A549 (cell line): ENCODE results near the gene CBFB. TPM values are rescaled to one million over a fixed set of nuclear protein-coding genes. Genes with fewer than 3 reads are reported as not detected.

Source experiments
- ATAC-seq, 2 experiments: fragments of 200-7000 bp in 1 of 2; fragments of >200 bp in 1 of 2; cut with Nextera tagmentation in 1 of 2; cut with Tn5 transposase in 1 of 2; 3 replicates each; pipeline versions ENCODE4 v1.8.0 to v1.9.1; 2018 to 2020; ENCODE audit warnings: mild to moderate bottlenecking in 1 of 2, moderate library complexity in 1 of 2
- CTCF ChIA-PET: fragments of 300-600 bp; sonication (Branson Sonifier 250); formaldehyde crosslinking; extraction: SDS; loops from one replicate; lab custom pipeline; 2021; ENCODE audit warnings: antibody characterized with exemption, inconsistent platforms; lab: Yijun Ruan, JAX
- POLR2A ChIA-PET: fragments of 350-600 bp; formaldehyde crosslinking; extraction: SDS; loops from one replicate; lab custom pipeline; 2021; ENCODE audit warnings: antibody characterized with exemption, inconsistent platforms; lab: Yijun Ruan, JAX
- DNase-seq, 2 experiments: peaks; one replicate each; pipeline versions ENCODE4 v3.0.0 to v3.0.0-alpha.2; 2011 to 2016; ENCODE audit warnings: low read depth in 1 of 2, low spot score in 1 of 2
- FAIRE-seq: peaks from 2 replicates; lab custom pipeline; 2011; peaks lifted over from hg19 to GRCh38; lab: Jason Lieb, UNC
- H3K27ac ChIP-seq, 2 experiments: fragments of >200 bp; sonication (Bioruptor Twin); formaldehyde crosslinking; 3 replicates each; pipeline ENCODE4 v1.5.1; 2016 to 2017
- H3K4me1 ChIP-seq: fragments of >200 bp; sonication (Bioruptor Twin); formaldehyde crosslinking; 3 replicates; pipeline ENCODE4 v1.6.1; 2016
- H3K4me2 ChIP-seq: fragments of >200 bp; sonication (Bioruptor Twin); formaldehyde crosslinking; 3 replicates; pipeline ENCODE4 v1.6.1; 2016
- H3K4me3 ChIP-seq: fragments of >200 bp; sonication (Bioruptor Twin); formaldehyde crosslinking; 3 replicates; pipeline ENCODE4 v1.5.1; 2016
- H3K9me3 ChIP-seq: fragments of >200 bp; sonication (Bioruptor Twin); formaldehyde crosslinking; 3 replicates; pipeline ENCODE4 v1.6.1; 2016
- BCL3 ChIP-seq: fragments of >200 bp; sonication (Bioruptor Twin); formaldehyde crosslinking; IDR thresholded peaks from 3 replicates; pipeline ENCODE4 v1.6.1; 2016
- CBX2 ChIP-seq: fragments of 200-600 bp; sonication (generic); IDR thresholded peaks from 2 replicates; pipeline ENCODE4 v1.6.1; 2016; ENCODE audit warnings: low read depth, mild to moderate bottlenecking, borderline replicate concordance
- CBX8 ChIP-seq: fragments of 200-600 bp; sonication (generic); IDR thresholded peaks from 2 replicates; pipeline ENCODE4 v1.6.1; 2016
- CTCF ChIP-seq: fragments of >200 bp; sonication (Bioruptor Twin); formaldehyde crosslinking; IDR thresholded peaks from 3 replicates; pipeline ENCODE4 v1.5.1; 2016
- EHF ChIP-seq: fragments of 250-450 bp; sonication (Bioruptor Pico); IDR thresholded peaks from 2 replicates; pipeline ENCODE4 v1.5.0; 2020; ENCODE audit warnings: mild to moderate bottlenecking
- EHMT2 ChIP-seq: fragments of 200-600 bp; sonication (generic); IDR thresholded peaks from 2 replicates; pipeline ENCODE4 v1.6.1; 2016; ENCODE audit warnings: antibody characterized with exemption, low read depth, mild to moderate bottlenecking, moderate library complexity
- HEYL ChIP-seq: fragments of 250-450 bp; sonication (Bioruptor Pico); IDR thresholded peaks from 2 replicates; pipeline ENCODE4 v1.8.0; 2021; ENCODE audit warnings: mild to moderate bottlenecking, moderate library complexity
- HMGXB4 ChIP-seq: fragments of 250-450 bp; sonication (Bioruptor Pico); IDR thresholded peaks from 2 replicates; pipeline ENCODE4 v1.5.0; 2021; ENCODE audit warnings: mild to moderate bottlenecking, moderate library complexity, borderline replicate concordance
- JUN ChIP-seq, 2 experiments: fragments of >200 bp; sonication (Bioruptor Twin); formaldehyde crosslinking; IDR thresholded peaks; 2 replicates in 1 of 2; 3 replicates in 1 of 2; pipeline ENCODE4 v1.6.1; 2016 to 2017
- MAFK ChIP-seq: fragments of 450-650 bp; IDR thresholded peaks from 2 replicates; pipeline ENCODE4 v1.6.1; 2014; ENCODE audit not compliant: partially characterized antibody
- MAZ ChIP-seq: fragments of 150-350 bp; IDR thresholded peaks from 2 replicates; pipeline ENCODE4 v1.6.1; 2014; ENCODE audit warnings: antibody characterized with exemption, low read depth, low read length, borderline replicate concordance
- NFE2L2 ChIP-seq: fragments of 150-350 bp; conservative IDR thresholded peaks from 2 replicates; pipeline ENCODE4 v1.6.1; 2014; ENCODE audit warnings: low read length
- NPAS2 ChIP-seq: fragments of 250-450 bp; sonication (Bioruptor Pico); IDR thresholded peaks from 2 replicates; pipeline ENCODE4 v1.8.0; 2022; ENCODE audit warnings: mild to moderate bottlenecking, moderate library complexity, borderline replicate concordance
- PBX3 ChIP-seq: IDR thresholded peaks from 2 replicates; pipeline ENCODE4 v1.6.1; 2012
- POLR2AphosphoS2 ChIP-seq: conservative IDR thresholded peaks from 2 replicates; pipeline ENCODE4 v1.6.1; 2012; ENCODE audit warnings: low read length, improper control_type of control experiment, inconsistent platforms
- RARB ChIP-seq: fragments of 250-450 bp; sonication (Bioruptor Pico); IDR thresholded peaks from 2 replicates; pipeline ENCODE4 v1.8.0; 2021; ENCODE audit warnings: mild to moderate bottlenecking, moderate library complexity
- SMC3 ChIP-seq: fragments of >200 bp; sonication (Bioruptor Twin); formaldehyde crosslinking; IDR thresholded peaks from 3 replicates; pipeline ENCODE4 v1.6.1; 2018; ENCODE audit warnings: inconsistent platforms
- SREBF2 ChIP-seq: fragments of 450-650 bp; IDR thresholded peaks from 2 replicates; pipeline ENCODE4 v1.6.1; 2014; ENCODE audit warnings: mild to moderate bottlenecking, moderate library complexity
- TFCP2L1 ChIP-seq: fragments of 250-450 bp; sonication (Bioruptor Pico); IDR thresholded peaks from 2 replicates; pipeline ENCODE4 v1.5.0; 2021; ENCODE audit warnings: mild to moderate bottlenecking
- TP53 ChIP-seq: fragments of 250-450 bp; sonication (Bioruptor Pico); IDR thresholded peaks from 2 replicates; pipeline ENCODE4 v1.5.0; 2021; ENCODE audit warnings: mild to moderate bottlenecking, moderate library complexity
- ZC3H11A ChIP-seq: fragments of 450-650 bp; IDR thresholded peaks from 2 replicates; pipeline ENCODE4 v1.6.1; 2014; ENCODE audit warnings: antibody characterized with exemption, mild to moderate bottlenecking
- ZFP36 ChIP-seq: fragments of 450-650 bp; IDR thresholded peaks from 2 replicates; pipeline ENCODE4 v1.6.1; 2014; ENCODE audit warnings: borderline replicate concordance; ENCODE audit not compliant: partially characterized antibody
- WGBS: methylation state at CpG from one replicate; pipeline ENCODE4 v1.1.6; 2017; ENCODE audit errors: missing lambda C conversion rate; 5-methylcytosine and 5-hydroxymethylcytosine counted together
- polyA plus RNA-seq, 4 experiments: library from polyadenylated mRNA; depleted of rRNA in 3 of 4; stranded (reverse); fragments of >200 nt; fragmentation: RNase III in 1 of 4; extraction: RNeasy Plus Mini Kit Qiagen cat#74134 plus additional on column Dnase treatment in 1 of 4; gene quantifications; 2 replicates in 3 of 4; 3 replicates in 1 of 4; pipeline ENCODE4 v1.2.3, GENCODE V29; 2011 to 2017

The CBFB gene
- polyA plus RNA-seq, 2 of the 4 experiments (the other 2 are of a cell fraction): 27.7 to 61.3 TPM

- Histone ChIP-seq H3K9me3 (no peaks in the 10 kb centered on the region), H3K4me2 (no peak overlapping the region), H3K4me1 (peaks cover 4% of the 10 kb centered on the region; the same call in 2 of the 3 replicates), H3K27ac (no peak overlapping the region), H3K4me3 (no peak overlapping the region)
- DNase-seq (no peak), ATAC-seq (no peak), FAIRE-seq (no peak)
- 86% methylated on average over 1 of the region's 1 CpG for WGBS
- ChIA-PET CTCF (interaction anchor here (0.5 to 9.1 kb wide), 3 partner anchors 31 to 1100 kb away, joined by 3 to 94 read pairs (median 4); no protein-coding TSS in a partner anchor), POLR2A (interaction anchor here (0.7 kb wide), 1 partner anchor 135 kb away, joined by 6 read pairs; no protein-coding TSS in a partner anchor)
- TF ChIP-seq MAZ (no peak), CBX8 (no peak), RARB (no peak), POLR2AphosphoS2 (no peak), ZFP36 (no peak)
Observed at GRCh38 chr16:67023689-67024088, 5.3 kb upstream of the CBFB start.

- ATAC-seq (no peak), DNase-seq (no peak), FAIRE-seq (no peak)
- Histone ChIP-seq H3K4me1 (peaks cover 4% of the 10 kb centered on the region; the same call in 2 of the 3 replicates), H3K9me3 (no peaks in the 10 kb centered on the region), H3K4me3 (no peak overlapping the region), H3K27ac (no peak overlapping the region), H3K4me2 (no peak overlapping the region)
- CTCF ChIA-PET: interaction anchor here (0.5 to 9.1 kb wide), 7 partner anchors 7 to 1099 kb away, joined by 3 to 94 read pairs (median 6); no protein-coding TSS in a partner anchor
- TF ChIP-seq SMC3 (no peak), PBX3 (no peak), EHF (CRISPR knock-in tag) (no peak), SREBF2 (no peak), CTCF (no peak), ZC3H11A (no peak), HEYL (CRISPR knock-in tag) (no peak), NPAS2 (CRISPR knock-in tag) (no peak), MAZ (no peak), HMGXB4 (CRISPR knock-in tag) (no peak), JUN (IDR thresholded peaks at IDR 0.05) (no peak), NFE2L2 (no peak), BCL3 (no peak), TFCP2L1 (CRISPR knock-in tag) (no peak), TP53 (no peak), EHMT2 (no peak), RARB (no peak), CBX2 (no peak), MAFK (no peak)
- 85% methylated on average over 4 of the region's 4 CpGs for WGBS
- POLR2A ChIA-PET: no interaction called here
Observed at GRCh38 chr16:67024384-67025209, 4.4 kb upstream of the CBFB start.
